Left lung (tissue), 10 donors: ENCODE measurements around the gene ARMC7. TPM values are rescaled to one million over a fixed set of nuclear protein-coding genes. Genes with fewer than 3 reads are reported as not detected.
"Not testable (repeated sequence)": the region's sequence is repeated elsewhere in the genome, so short reads cannot be mapped to it uniquely, and the experiment has no call there.

Experiments used
- ATAC-seq: fragments of 200-7000 bp; cut with Tn5 transposase; one replicate; pipeline ENCODE4 v1.9.1; 2020; ENCODE audit warnings: moderate library complexity
- DNase-seq, 4 donors: peaks; one replicate each; pipeline ENCODE4 v3.0.0-alpha.2; 2013 to 2020
- H3K27ac ChIP-seq, 2 donors: fragments of 200-600 bp; sonication (generic) in 1 of 2; one replicate each; pipeline versions ENCODE4 v1.5.0 to v1.8.0; 2020 to 2021
- H3K27me3 ChIP-seq, 2 donors: fragments of 200-600 bp; sonication (generic) in 1 of 2; one replicate each; pipeline versions ENCODE4 v1.5.0 to v1.8.0; 2020 to 2021
- H3K36me3 ChIP-seq, 2 donors: fragments of 200-600 bp; sonication (generic) in 1 of 2; one replicate each; pipeline versions ENCODE4 v1.5.0 to v1.8.0; 2020 to 2021
- H3K4me1 ChIP-seq, 2 donors: fragments of 200-600 bp; one replicate each; pipeline ENCODE4 v1.8.0; 2021
- H3K4me3 ChIP-seq, 2 donors: fragments of 200-600 bp; sonication (generic) in 1 of 2; one replicate each; pipeline versions ENCODE4 v1.5.0 to v1.8.0; 2020 to 2021; ENCODE audit warnings: mild to moderate bottlenecking in 1 of 2
- H3K9me3 ChIP-seq, 2 donors: fragments of 200-600 bp; sonication (generic) in 1 of 2; one replicate each; pipeline versions ENCODE4 v1.5.0 to v1.8.0; 2020 to 2021
- intact Hi-C, 2 donors: fragments of 100-400 bp; cut with DNase I; formaldehyde crosslinking; loops; one replicate each; pipeline versions ENCODE4 v1.11.2 to v1.14.2; 2022
- polyA plus RNA-seq, 6 donors: library from polyadenylated mRNA; unstranded; fragments of 120-200 nt; gene quantifications; one replicate each; pipeline ENCODE4 v1.2.1, GENCODE V29; 2013; ENCODE audit not compliant: insufficient read length in 6 of 6
- total RNA-seq, 2 donors: library from RNA; stranded (reverse); fragmentation: NEBNext Ultra II Directional; extraction: Animal tissue kit (Norgen Biotek cat#: 25700); gene quantifications; one replicate each; pipeline ENCODE4 v1.2.1, GENCODE V29; 2021
- TF ChIP-seq, protein P1 (sequence below), 2 donors: fragments of 200-600 bp; sonication (generic) in 1 of 2; IDR thresholded peaks; one replicate each; pipeline versions ENCODE4 v1.5.0 to v1.8.0; 2021; ENCODE audit warnings: antibody characterized with exemption in 2 of 2
- donor health status: DM: no; HTN: yes; CAD: no.
- donor health status: DM: no; HTN: no; CAD: no.

Gene ARMC7
- total and polyA plus RNA-seq, 8 donors, result 13.2 to 19.3 (median 14.9) TPM

DNA sequence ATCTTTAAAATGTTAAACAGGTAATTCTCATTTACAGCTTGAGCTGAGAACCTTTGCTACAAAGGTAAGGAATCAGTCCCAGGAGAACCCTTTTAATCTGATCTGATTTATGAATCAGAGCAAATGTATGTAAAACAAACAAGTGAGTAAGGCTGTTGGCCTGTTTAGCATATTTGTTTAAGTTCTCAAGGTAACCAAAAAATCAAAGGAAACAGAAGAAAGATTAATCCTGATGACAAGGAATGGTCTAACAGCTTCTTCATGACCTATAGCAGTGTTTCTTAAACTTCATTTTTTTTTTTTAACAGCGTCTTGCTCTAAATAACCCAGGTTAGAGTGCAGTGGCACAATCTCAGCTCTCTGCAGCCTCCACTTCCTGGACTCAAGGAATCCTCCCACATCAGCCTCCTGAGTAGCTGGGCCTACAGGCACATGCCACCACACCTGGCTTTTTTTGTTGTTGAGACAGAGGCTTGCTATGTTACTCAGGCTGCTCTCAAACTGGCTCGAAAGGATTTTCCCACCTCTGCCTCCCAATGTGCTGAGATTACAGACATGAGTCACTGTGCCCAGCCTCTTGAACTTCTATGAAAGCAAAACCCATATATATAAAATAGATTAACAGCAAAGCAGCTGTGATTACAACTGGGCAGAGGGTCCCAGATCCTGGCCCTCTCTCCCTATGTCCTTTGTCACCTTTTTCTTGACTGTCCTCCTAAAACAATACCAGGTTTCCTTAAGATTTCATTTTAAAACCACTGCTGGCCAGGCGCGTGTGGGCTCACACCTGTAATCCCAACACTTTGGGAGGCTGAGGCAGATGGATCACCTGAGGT, 49.6 kb downstream of the ARMC7 start:
- intact Hi-C loops, result no loop called here
- peak; percentile 18 for ATAC-seq
- H3K4me1 ChIP-seq, result peaks cover 3 to 6% of the 10 kb centered on the region in 2 donors

DNA sequence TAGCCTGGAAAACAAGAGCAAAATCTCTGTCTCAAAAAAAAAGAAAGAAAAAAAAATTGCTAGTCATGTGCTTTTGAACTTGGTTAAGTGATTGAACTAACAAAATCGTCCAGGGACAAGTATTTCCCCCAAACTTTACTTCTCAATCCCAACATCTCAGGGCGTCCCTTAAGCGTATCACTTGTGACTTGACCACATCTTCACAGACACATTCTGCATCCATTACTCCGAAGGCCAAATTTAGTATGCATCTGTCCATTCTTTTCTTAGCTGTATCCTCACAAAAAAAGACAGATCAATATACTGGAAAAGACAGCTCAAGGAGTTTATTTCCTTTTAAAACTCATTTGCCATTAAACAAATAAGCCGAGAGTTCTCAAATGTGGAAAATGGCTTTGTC, 50.4 kb downstream of the ARMC7 start:
- ATAC-seq, result no peak
- intact Hi-C loops, result no loop called here
- TF ChIP-seq, protein P1, sequence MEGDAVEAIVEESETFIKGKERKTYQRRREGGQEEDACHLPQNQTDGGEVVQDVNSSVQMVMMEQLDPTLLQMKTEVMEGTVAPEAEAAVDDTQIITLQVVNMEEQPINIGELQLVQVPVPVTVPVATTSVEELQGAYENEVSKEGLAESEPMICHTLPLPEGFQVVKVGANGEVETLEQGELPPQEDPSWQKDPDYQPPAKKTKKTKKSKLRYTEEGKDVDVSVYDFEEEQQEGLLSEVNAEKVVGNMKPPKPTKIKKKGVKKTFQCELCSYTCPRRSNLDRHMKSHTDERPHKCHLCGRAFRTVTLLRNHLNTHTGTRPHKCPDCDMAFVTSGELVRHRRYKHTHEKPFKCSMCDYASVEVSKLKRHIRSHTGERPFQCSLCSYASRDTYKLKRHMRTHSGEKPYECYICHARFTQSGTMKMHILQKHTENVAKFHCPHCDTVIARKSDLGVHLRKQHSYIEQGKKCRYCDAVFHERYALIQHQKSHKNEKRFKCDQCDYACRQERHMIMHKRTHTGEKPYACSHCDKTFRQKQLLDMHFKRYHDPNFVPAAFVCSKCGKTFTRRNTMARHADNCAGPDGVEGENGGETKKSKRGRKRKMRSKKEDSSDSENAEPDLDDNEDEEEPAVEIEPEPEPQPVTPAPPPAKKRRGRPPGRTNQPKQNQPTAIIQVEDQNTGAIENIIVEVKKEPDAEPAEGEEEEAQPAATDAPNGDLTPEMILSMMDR (IDR thresholded peaks at IDR 0.05), result no peak
- Histone ChIP-seq H3K9me3 (no peaks in the 10 kb centered on the region), H3K27ac (no peak overlapping the region), H3K27me3 (no peaks in the 10 kb centered on the region), H3K4me3 (no peak overlapping the region), H3K4me1 (peaks cover 0 to under 1% of the 10 kb centered on the region in 2 donors), H3K36me3 (peaks cover 0 to 20% of the 10 kb centered on the region in 2 donors)
- no peak for DNase-seq

More for the DNA sequence above, 49.6 kb downstream of the ARMC7 start:
- Histone ChIP-seq H3K27me3 (no peaks in the 10 kb centered on the region), H3K36me3 (peaks cover 0 to 12% of the 10 kb centered on the region in 2 donors), H3K9me3 (no peaks in the 10 kb centered on the region), H3K4me3 (no peak overlapping the region), H3K27ac (no peak overlapping the region)
- no peak for DNase-seq
- TF ChIP-seq, protein P1 (IDR thresholded peaks at IDR 0.05), result no peak

DNA sequence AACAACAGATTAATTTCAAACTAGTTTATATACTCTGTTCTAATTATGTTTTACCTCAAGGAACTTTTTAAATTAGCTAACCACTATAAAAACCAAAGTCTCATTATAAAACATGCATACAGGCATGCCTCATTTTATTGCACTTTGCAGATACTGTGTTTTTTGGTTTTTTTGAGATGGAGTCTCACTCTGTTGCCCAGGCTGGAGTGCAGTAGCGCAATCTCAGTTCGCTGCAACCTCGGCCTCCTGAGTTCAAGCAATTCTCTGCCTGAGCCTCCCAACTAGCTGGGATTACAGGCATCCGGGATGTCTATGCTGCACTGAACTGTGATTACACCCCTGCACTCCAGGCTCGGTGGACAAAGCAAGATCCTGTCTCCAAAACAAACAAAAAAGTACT, 53.3 kb downstream of the ARMC7 start:
- TF ChIP-seq, protein P1 (IDR thresholded peaks at IDR 0.05), result no peak
- intact Hi-C loops, result no loop called here

GRCh38 chr17:75164606-75165005, 54.8 kb downstream of the ARMC7 start:
- DNase-seq, intact Hi-C loops, H3K9me3 ChIP-seq, H3K4me3 ChIP-seq, ATAC-seq, H3K4me1 ChIP-seq, H3K27me3 ChIP-seq, H3K27ac ChIP-seq: not testable (repeated sequence)
- peaks cover 0 to 64% of the 10 kb centered on the region in 2 donors for H3K36me3 ChIP-seq

More for the DNA sequence above, 53.3 kb downstream of the ARMC7 start:
- Histone ChIP-seq H3K36me3 (peaks cover 0 to 48% of the 10 kb centered on the region in 2 donors), H3K4me1 (no peaks in the 10 kb centered on the region), H3K4me3 (no peak overlapping the region), H3K27ac (no peak overlapping the region), H3K9me3 (no peaks in the 10 kb centered on the region), H3K27me3 (no peaks in the 10 kb centered on the region)
- no peak for ATAC-seq
- no peak for DNase-seq

DNA sequence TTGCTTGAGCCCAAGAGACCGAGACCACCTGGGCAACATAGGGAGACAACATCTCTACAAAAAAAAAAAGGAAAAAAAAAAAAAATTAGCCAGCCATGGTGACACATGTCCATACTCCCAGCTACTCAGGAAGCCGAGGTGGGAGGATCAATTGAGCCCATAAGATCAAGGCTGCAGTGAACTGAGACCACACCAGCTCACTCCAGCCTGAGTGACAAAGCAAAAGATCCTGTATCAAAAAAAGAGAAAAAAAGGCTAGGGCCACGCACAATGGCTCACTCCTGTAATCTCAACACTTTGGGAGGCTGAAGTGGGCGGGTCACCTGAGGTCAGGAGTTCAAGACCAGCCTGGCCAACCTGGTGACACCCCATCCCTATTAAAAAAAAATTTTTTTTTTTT, 59.2 kb downstream of the ARMC7 start:
- TF ChIP-seq, protein P1 (IDR thresholded peaks at IDR 0.05), result no peak
- Histone ChIP-seq H3K4me1 (peaks cover 0 to 20% of the 10 kb centered on the region in 2 donors), H3K36me3 (peaks cover 0 to 99% of the 10 kb centered on the region in 2 donors), H3K4me3 (no peak overlapping the region), H3K27me3 (no peaks in the 10 kb centered on the region), H3K27ac (no peak overlapping the region), H3K9me3 (no peaks in the 10 kb centered on the region)
- ATAC-seq, result no peak
- DNase-seq, result no peak
- intact Hi-C loops, result no loop called here
